MV-4-11 (cell line): ENCODE results near the gene TP53TG3E.
"Not testable (repeated sequence)": the region's sequence is repeated elsewhere in the genome, so short reads cannot be mapped to it uniquely, and the experiment has no call there.

Experiments
- DNase-seq: peaks from one replicate; lab custom pipeline; 2025; lab: John Stamatoyannopoulos, UW

The TP53TG3E gene, protein sequence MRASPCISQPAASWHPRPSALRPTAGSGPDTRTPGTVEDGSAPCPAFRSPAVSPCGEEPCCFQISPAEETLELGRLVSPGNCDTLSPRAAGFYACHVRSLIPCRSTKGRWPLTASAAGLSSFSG

GRCh38 chr16:33304006-33304405 lies at the start of gene TP53TG3E:
Gene TP53TG3E, plus strand, starts transcription at chr16:33304306. Its CDS starts 68 bp downstream, at chr16:33304374.
- not testable (repeated sequence) for DNase-seq

- not testable (repeated sequence) for DNase-seq
Observed at GRCh38 chr16:33336226-33337012, 32.3 kb downstream of the TP53TG3E start.

GRCh38 chr16:33337627-33338542 lies 33.8 kb downstream of the TP53TG3E start:
- not testable (repeated sequence) for DNase-seq

- not testable (repeated sequence) for DNase-seq
Observed at GRCh38 chr16:33338543-33338951, 34.4 kb downstream of the TP53TG3E start.

GRCh38 chr16:33339093-33340061 lies 35.3 kb downstream of the TP53TG3E start:
- not testable (repeated sequence) for DNase-seq
